C4-2B (cell line): Measurements from ENCODE around the gene GALNT9.

Experiments
- ZFX ChIP-seq: fragments of 450-650 bp; IDR thresholded peaks from 2 replicates; pipeline ENCODE4 v1.6.1; 2017
- TF ChIP-seq, protein P1 (sequence below): fragments of 450-650 bp; conservative IDR thresholded peaks from 2 replicates; pipeline ENCODE4 v1.5.1; 2017; ENCODE audit warnings: mild to moderate bottlenecking

- TF ChIP-seq, protein P1, sequence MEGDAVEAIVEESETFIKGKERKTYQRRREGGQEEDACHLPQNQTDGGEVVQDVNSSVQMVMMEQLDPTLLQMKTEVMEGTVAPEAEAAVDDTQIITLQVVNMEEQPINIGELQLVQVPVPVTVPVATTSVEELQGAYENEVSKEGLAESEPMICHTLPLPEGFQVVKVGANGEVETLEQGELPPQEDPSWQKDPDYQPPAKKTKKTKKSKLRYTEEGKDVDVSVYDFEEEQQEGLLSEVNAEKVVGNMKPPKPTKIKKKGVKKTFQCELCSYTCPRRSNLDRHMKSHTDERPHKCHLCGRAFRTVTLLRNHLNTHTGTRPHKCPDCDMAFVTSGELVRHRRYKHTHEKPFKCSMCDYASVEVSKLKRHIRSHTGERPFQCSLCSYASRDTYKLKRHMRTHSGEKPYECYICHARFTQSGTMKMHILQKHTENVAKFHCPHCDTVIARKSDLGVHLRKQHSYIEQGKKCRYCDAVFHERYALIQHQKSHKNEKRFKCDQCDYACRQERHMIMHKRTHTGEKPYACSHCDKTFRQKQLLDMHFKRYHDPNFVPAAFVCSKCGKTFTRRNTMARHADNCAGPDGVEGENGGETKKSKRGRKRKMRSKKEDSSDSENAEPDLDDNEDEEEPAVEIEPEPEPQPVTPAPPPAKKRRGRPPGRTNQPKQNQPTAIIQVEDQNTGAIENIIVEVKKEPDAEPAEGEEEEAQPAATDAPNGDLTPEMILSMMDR, result no peak
- no peak for TF ChIP-seq ZFX
Observed at GRCh38 chr12:132354982-132355680, 25.7 kb upstream of the GALNT9 start.
